Effector memory CD4-positive, alpha-beta T cell (primary cell): Measurements from ENCODE around the gene TTC31.

Experiments used
- DNase-seq, 3 donors: peaks; one replicate each; pipeline ENCODE4 v3.0.0-alpha.2; 2020
- H3K27ac ChIP-seq: 2 replicates; pipeline ENCODE4 v1.7.0; 2013; ENCODE audit warnings: mild to moderate bottlenecking, low read length, moderate library complexity; ENCODE audit not compliant: insufficient read depth, poor library complexity, severe bottlenecking
- H3K27me3 ChIP-seq: replicated peaks from 2 replicates; pipeline ENCODE4 v1.7.0; 2013; ENCODE audit warnings: mild to moderate bottlenecking, low read length; ENCODE audit not compliant: insufficient read depth, control insufficient read depth, poor library complexity, severe bottlenecking
- H3K36me3 ChIP-seq: 2 replicates; pipeline ENCODE4 v1.7.0; 2013; ENCODE audit warnings: mild to moderate bottlenecking, low read length, moderate library complexity; ENCODE audit not compliant: control insufficient read depth, insufficient read depth
- H3K4me1 ChIP-seq: 2 replicates; pipeline ENCODE4 v1.7.0; 2013; ENCODE audit warnings: low read length, mild to moderate bottlenecking; ENCODE audit not compliant: control insufficient read depth, insufficient read depth, poor library complexity, severe bottlenecking
- H3K4me3 ChIP-seq: 2 replicates; pipeline ENCODE4 v1.7.0; 2013; ENCODE audit warnings: low read length, low read depth, mild to moderate bottlenecking; ENCODE audit not compliant: insufficient read depth, poor library complexity, severe bottlenecking
- H3K9me3 ChIP-seq: 2 replicates; pipeline ENCODE4 v1.7.0; 2013; ENCODE audit warnings: mild to moderate bottlenecking, low read length, moderate library complexity; ENCODE audit not compliant: control insufficient read depth

Gene TTC31

GRCh38 chr2:74536166-74536950 is 53.5 kb downstream of the TTC31 start:
- no peak overlapping the region for H3K27ac ChIP-seq
- no peak for DNase-seq
- peaks cover 5% of the 10 kb centered on the region for H3K27me3 ChIP-seq
- no peaks in the 10 kb centered on the region for H3K9me3 ChIP-seq
- H3K4me1 ChIP-seq = peaks cover under 1% of the 10 kb centered on the region
- H3K36me3 ChIP-seq = no peaks in the 10 kb centered on the region
- H3K4me3 ChIP-seq = no peak overlapping the region

GRCh38 chr2:74537140-74537539 is 54.3 kb downstream of the TTC31 start:
- Histone ChIP-seq H3K27ac (no peak overlapping the region), H3K9me3 (no peaks in the 10 kb centered on the region), H3K4me3 (no peak overlapping the region), H3K27me3 (peaks cover 5% of the 10 kb centered on the region), H3K4me1 (no peaks in the 10 kb centered on the region), H3K36me3 (no peaks in the 10 kb centered on the region)
- DNase-seq = no peak

- DNase-seq = no peak
- no peak overlapping the region for H3K4me3 ChIP-seq
- H3K4me1 ChIP-seq = no peaks in the 10 kb centered on the region
- no peak overlapping the region for H3K27ac ChIP-seq
- peaks cover 5% of the 10 kb centered on the region for H3K27me3 ChIP-seq
- no peaks in the 10 kb centered on the region for H3K36me3 ChIP-seq
- no peaks in the 10 kb centered on the region for H3K9me3 ChIP-seq
Measured at GRCh38 chr2:74538881-74539339, 56.0 kb downstream of the TTC31 start.

GRCh38 chr2:74540291-74540690 is 57.4 kb downstream of the TTC31 start:
- Histone ChIP-seq H3K36me3 (no peaks in the 10 kb centered on the region), H3K27ac (no peak overlapping the region), H3K27me3 (peaks cover 5% of the 10 kb centered on the region), H3K4me3 (no peak overlapping the region), H3K4me1 (no peaks in the 10 kb centered on the region), H3K9me3 (no peaks in the 10 kb centered on the region)
- no peak for DNase-seq

GRCh38 chr2:74542978-74543377 is 60.1 kb downstream of the TTC31 start:
- Histone ChIP-seq H3K9me3 (no peaks in the 10 kb centered on the region), H3K27ac (no peak overlapping the region), H3K4me1 (no peaks in the 10 kb centered on the region), H3K36me3 (no peaks in the 10 kb centered on the region), H3K4me3 (no peak overlapping the region), H3K27me3 (peaks cover 13% of the 10 kb centered on the region)
- no peak for DNase-seq
